ENCODE measurements around the gene SMPDL3A. TPM values are rescaled to one million over a fixed set of nuclear protein-coding genes. Genes with fewer than 3 reads are reported as not detected.
"Not testable (repeated sequence)": the region's sequence is repeated elsewhere in the genome, so short reads cannot be mapped to it uniquely, and the experiment has no call there.

Gene SMPDL3A
- total and polyA plus RNA-seq, 9 of the 15 experiments (the other 6 are each of a cell fraction or from before 2014, with no cell fraction given): 0.14 to 0.91 (median 0.54) TPM

GRCh38 chr6:122747573-122747972, 41.5 kb upstream of the SMPDL3A start:
- ChIA-PET CTCF (ENCODE audit: low intra/inter-chr PET ratio) (no interaction called here), POLR2A (no interaction called here)
- Histone ChIP-seq H3K4me3 (no peak overlapping the region), H3K9ac (ENCODE audit: insufficient read depth in 1 of 2, low read depth in 2 of 2, low read length in 2 of 2) (no peak overlapping the region), H3K79me2 (ENCODE audit: control insufficient read depth, insufficient read depth, low read length) (no peaks in the 10 kb centered on the region), H3K27me3 (ENCODE audit: control insufficient read depth in 2 of 2, insufficient read depth in 2 of 2, low read length in 2 of 2) (no peaks in the 10 kb centered on the region), H2AFZ (ENCODE audit: low read depth, low read length) (no peak overlapping the region), H4K20me1 (replicated peaks; ENCODE audit: control insufficient read depth, insufficient read depth, low read length) (no peaks in the 10 kb centered on the region), H3K36me3 (ENCODE audit: control insufficient read depth, insufficient read depth, low read length) (no peaks in the 10 kb centered on the region), H3K9me3 (replicated peaks; ENCODE audit: control insufficient read depth, insufficient read depth, low read depth, low read length) (no peaks in the 10 kb centered on the region), H3K27ac (ENCODE audit: extremely low read depth, low read depth, low read length) (no peak overlapping the region), H3K4me2 (ENCODE audit: insufficient read depth, low read length) (no peak overlapping the region), H3K9me1 (ENCODE audit: control insufficient read depth, insufficient read depth, low read length) (no peaks in the 10 kb centered on the region), H3K4me1 (replicated peaks in 1 of 2; ENCODE audit: control insufficient read depth in 2 of 2, insufficient read depth in 2 of 2, low read length in 2 of 2) (no peaks in the 10 kb centered on the region)
- WGBS (ENCODE audit: insufficient coverage, low coverage, missing lambda C conversion rate): 46% methylated on average over 8 of the region's 10 CpGs
- BruUV-seq (replicated peaks): no TSS peak
- ATAC-seq: no peak
- TF ChIP-seq SPI1 (IDR thresholded peaks at IDR 0.05; ENCODE audit: borderline replicate concordance, low read depth, low read length): peak; percentile 95
- no peak for TF ChIP-seq IFI16 (CRISPR knock-in tag; IDR thresholded peaks at IDR 0.05)
- TF ChIP-seq TCF7 (IDR thresholded peaks at IDR 0.05; ENCODE audit: borderline replicate concordance): no peak
- intact Hi-C loops (cut with micrococcal nuclease) (no loop called here), in situ Hi-C loops (cut with MboI) (loop anchor here (10.0 to 25.0 kb wide), 2 partner anchors 87 to 565 kb away; no protein-coding TSS in a partner anchor)
- no peak for FAIRE-seq
- no peak for DNase-seq (ENCODE audit: extremely low read depth in 1 of 4, low spot score in 3 of 4)

GRCh38 chr6:122748945-122749344, 40.1 kb upstream of the SMPDL3A start:
- H3K4me3 ChIP-seq; H3K9me3 ChIP-seq (replicated peaks; ENCODE audit: control insufficient read depth, insufficient read depth, low read depth, low read length); H3K36me3 ChIP-seq (ENCODE audit: control insufficient read depth, insufficient read depth, low read length); DNase-seq (ENCODE audit: extremely low read depth in 1 of 4, low spot score in 3 of 4); H3K9me1 ChIP-seq (ENCODE audit: control insufficient read depth, insufficient read depth, low read length); FAIRE-seq; ATAC-seq; BruUV-seq (replicated peaks); H2AFZ ChIP-seq (ENCODE audit: low read depth, low read length); H3K4me2 ChIP-seq (ENCODE audit: insufficient read depth, low read length); POLR2A ChIA-PET; intact Hi-C loops (cut with micrococcal nuclease); H3K27ac ChIP-seq (ENCODE audit: extremely low read depth, low read depth, low read length); H3K9ac ChIP-seq (ENCODE audit: insufficient read depth in 1 of 2, low read depth in 2 of 2, low read length in 2 of 2); H4K20me1 ChIP-seq (replicated peaks; ENCODE audit: control insufficient read depth, insufficient read depth, low read length); H3K4me1 ChIP-seq (replicated peaks in 1 of 2; ENCODE audit: control insufficient read depth in 2 of 2, insufficient read depth in 2 of 2, low read length in 2 of 2); H3K27me3 ChIP-seq (ENCODE audit: control insufficient read depth in 2 of 2, insufficient read depth in 2 of 2, low read length in 2 of 2); H3K79me2 ChIP-seq (ENCODE audit: control insufficient read depth, insufficient read depth, low read length); CTCF ChIA-PET (ENCODE audit: low intra/inter-chr PET ratio): not testable (repeated sequence)
- WGBS (ENCODE audit: insufficient coverage, low coverage, missing lambda C conversion rate): 0% methylated on average over 2 of the region's 5 CpGs
- in situ Hi-C loops (cut with MboI): loop anchor here (10.0 to 25.0 kb wide), 2 partner anchors 86 to 563 kb away; no protein-coding TSS in a partner anchor
